ENCODE measurements around the gene LY6G5C.

- TF ChIP-seq, protein P1, sequence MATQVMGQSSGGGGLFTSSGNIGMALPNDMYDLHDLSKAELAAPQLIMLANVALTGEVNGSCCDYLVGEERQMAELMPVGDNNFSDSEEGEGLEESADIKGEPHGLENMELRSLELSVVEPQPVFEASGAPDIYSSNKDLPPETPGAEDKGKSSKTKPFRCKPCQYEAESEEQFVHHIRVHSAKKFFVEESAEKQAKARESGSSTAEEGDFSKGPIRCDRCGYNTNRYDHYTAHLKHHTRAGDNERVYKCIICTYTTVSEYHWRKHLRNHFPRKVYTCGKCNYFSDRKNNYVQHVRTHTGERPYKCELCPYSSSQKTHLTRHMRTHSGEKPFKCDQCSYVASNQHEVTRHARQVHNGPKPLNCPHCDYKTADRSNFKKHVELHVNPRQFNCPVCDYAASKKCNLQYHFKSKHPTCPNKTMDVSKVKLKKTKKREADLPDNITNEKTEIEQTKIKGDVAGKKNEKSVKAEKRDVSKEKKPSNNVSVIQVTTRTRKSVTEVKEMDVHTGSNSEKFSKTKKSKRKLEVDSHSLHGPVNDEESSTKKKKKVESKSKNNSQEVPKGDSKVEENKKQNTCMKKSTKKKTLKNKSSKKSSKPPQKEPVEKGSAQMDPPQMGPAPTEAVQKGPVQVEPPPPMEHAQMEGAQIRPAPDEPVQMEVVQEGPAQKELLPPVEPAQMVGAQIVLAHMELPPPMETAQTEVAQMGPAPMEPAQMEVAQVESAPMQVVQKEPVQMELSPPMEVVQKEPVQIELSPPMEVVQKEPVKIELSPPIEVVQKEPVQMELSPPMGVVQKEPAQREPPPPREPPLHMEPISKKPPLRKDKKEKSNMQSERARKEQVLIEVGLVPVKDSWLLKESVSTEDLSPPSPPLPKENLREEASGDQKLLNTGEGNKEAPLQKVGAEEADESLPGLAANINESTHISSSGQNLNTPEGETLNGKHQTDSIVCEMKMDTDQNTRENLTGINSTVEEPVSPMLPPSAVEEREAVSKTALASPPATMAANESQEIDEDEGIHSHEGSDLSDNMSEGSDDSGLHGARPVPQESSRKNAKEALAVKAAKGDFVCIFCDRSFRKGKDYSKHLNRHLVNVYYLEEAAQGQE (IDR thresholded peaks at IDR 0.05; ENCODE audit: low read depth): no peak
- TF ChIP-seq JUND (IDR thresholded peaks at IDR 0.05) (no peak), POLR2A (IDR thresholded peaks at IDR 0.05; ENCODE audit: borderline replicate concordance, extremely low read depth, insufficient read depth, insufficient read length) (no peak), CTCF (IDR thresholded peaks at IDR 0.05 in 2 of 3, conservative IDR thresholded peaks at IDR 0.05 in 1 of 3; ENCODE audit: borderline replicate concordance in 1 of 3, insufficient read depth in 1 of 3, low read depth in 2 of 3, low read length in 2 of 3) (no peak), EZH2 (IDR thresholded peaks at IDR 0.05) (no peak), SIN3A (IDR thresholded peaks at IDR 0.05; ENCODE audit: low read depth) (no peak), ATF3 (IDR thresholded peaks at IDR 0.05) (no peak), POLR2AphosphoS5 (IDR thresholded peaks at IDR 0.05; ENCODE audit: low read depth, low read length) (no peak), MAX (IDR thresholded peaks at IDR 0.05) (no peak), YY1 (IDR thresholded peaks at IDR 0.05; ENCODE audit: extremely low read depth, insufficient replicate concordance, low read depth, low read length) (no peak), ZNF274 (IDR thresholded peaks at IDR 0.05; ENCODE audit: low read depth, low read length) (no peak), EGR1 (IDR thresholded peaks at IDR 0.05; ENCODE audit: low read depth) (no peak), EZH2phosphoT487 (IDR thresholded peaks at IDR 0.05; ENCODE audit: borderline replicate concordance) (no peak), RAD21 (IDR thresholded peaks at IDR 0.05; ENCODE audit: low read depth) (no peak)
Measured at GRCh38 chr6:31634969-31635575, 45.8 kb downstream of the LY6G5C start.
